ENCODE measurements around the gene ATG101. TPM values are rescaled to one million over a fixed set of nuclear protein-coding genes. Genes with fewer than 3 reads are reported as not detected.

ATG101 gene
- total and polyA plus RNA-seq, 5 donors from 2014 or later, result 30.1 to 38.2 (median 33.5) TPM

DNA sequence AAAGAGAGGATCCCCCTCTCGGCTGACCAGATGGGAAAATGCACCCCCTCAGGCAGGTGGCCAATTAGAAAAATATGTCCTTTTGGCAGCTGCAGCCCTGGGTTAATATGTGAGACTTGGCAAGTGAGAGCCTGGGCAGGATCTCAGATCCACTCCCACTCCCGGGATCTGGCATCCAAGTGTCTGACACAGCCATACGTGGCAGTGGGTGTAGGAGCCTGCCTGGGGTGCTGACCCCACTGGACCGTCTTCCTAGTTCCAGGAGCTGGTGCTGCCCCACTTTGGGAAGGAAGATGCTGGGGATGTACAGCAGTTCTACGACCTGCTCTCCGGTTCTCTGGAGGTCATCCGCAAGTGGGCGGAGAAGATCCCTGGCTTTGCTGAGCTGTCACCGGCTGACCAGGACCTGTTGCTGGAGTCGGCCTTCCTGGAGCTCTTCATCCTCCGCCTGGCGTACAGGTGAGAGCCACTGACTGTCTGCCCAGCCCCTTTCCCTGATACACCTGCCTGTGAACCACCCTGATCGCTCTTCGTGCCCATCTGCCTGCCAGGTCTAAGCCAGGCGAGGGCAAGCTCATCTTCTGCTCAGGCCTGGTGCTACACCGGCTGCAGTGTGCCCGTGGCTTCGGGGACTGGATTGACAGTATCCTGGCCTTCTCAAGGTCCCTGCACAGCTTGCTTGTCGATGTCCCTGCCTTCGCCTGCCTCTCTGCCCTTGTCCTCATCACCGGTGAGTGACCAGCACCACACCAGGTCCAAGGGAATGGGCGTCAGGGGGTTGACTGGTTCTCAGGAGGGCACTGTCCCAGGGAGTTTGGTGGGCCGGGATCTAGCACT is 12.8 kb upstream of the ATG101 start:
- H3K4me1 ChIP-seq (ENCODE audit: control insufficient read depth, insufficient read depth, low read length, poor library complexity, severe bottlenecking), result peaks cover 9% of the 10 kb centered on the region
- Mint-ChIP-seq H3K9me3 (no peaks in the 10 kb centered on the region), H3K4me3 (peak overlapping the region in 1 of 4 donors; percentile 44), H3K36me3 (no peaks in the 10 kb centered on the region), H3K4me1 (peaks cover 0 to 12% (median 6%) of the 10 kb centered on the region in 4 donors), H3K27ac (peak overlapping the region; percentile 20 to 73 (median 26)), H3K27me3 (no peaks in the 10 kb centered on the region)
- DNase-seq, result no peak
- H3K27me3 ChIP-seq (ENCODE audit: control insufficient read depth, insufficient read depth, low read length), result no peaks in the 10 kb centered on the region
- no peak overlapping the region for H3K4me3 ChIP-seq (ENCODE audit: low read depth, low read length)
- H3K27ac ChIP-seq (ENCODE audit: insufficient read depth, low read length, poor library complexity, severe bottlenecking), result no peak overlapping the region
- H3K9me3 ChIP-seq (ENCODE audit: control insufficient read depth in 2 of 2, low read length in 2 of 2), result no peaks in the 10 kb centered on the region
- ATAC-seq (ENCODE audit: low read depth in 2 of 2), result no peak
- H3K36me3 ChIP-seq (ENCODE audit: control insufficient read depth, insufficient read depth, low read length), result no peaks in the 10 kb centered on the region

- peak overlapping the region in 1 of 3 donors; percentile 26 for H3K27ac Mint-ChIP-seq
- Histone ChIP-seq H3K4me3 (ENCODE audit: low read depth, low read length) (no peak overlapping the region), H3K27me3 (ENCODE audit: control insufficient read depth, insufficient read depth, low read length) (no peaks in the 10 kb centered on the region), H3K4me1 (ENCODE audit: control insufficient read depth, insufficient read depth, low read length, poor library complexity, severe bottlenecking) (no peaks in the 10 kb centered on the region), H3K27ac (ENCODE audit: insufficient read depth, low read length, poor library complexity, severe bottlenecking) (no peak overlapping the region), H3K9me3 (ENCODE audit: control insufficient read depth in 2 of 2, low read length in 2 of 2) (no peaks in the 10 kb centered on the region), H3K36me3 (ENCODE audit: control insufficient read depth, insufficient read depth, low read length) (no peaks in the 10 kb centered on the region)
- DNase-seq (no peak), ATAC-seq (ENCODE audit: low read depth in 2 of 2) (no peak)
- H3K27me3 Mint-ChIP-seq, result no peaks in the 10 kb centered on the region
- no peaks in the 10 kb centered on the region for H3K36me3 Mint-ChIP-seq
- peak overlapping the region in 1 of 4 donors; percentile 32 for H3K4me3 Mint-ChIP-seq
- peaks cover 0 to 3% (median 1%) of the 10 kb centered on the region in 4 donors for H3K4me1 Mint-ChIP-seq
- H3K9me3 Mint-ChIP-seq, result no peaks in the 10 kb centered on the region
These were observed 11.9 kb upstream of the ATG101 start for GRCh38 chr12:52057638-52058576.

- Histone ChIP-seq H3K27ac (ENCODE audit: insufficient read depth, low read length, poor library complexity, severe bottlenecking) (no peak overlapping the region), H3K36me3 (ENCODE audit: control insufficient read depth, insufficient read depth, low read length) (no peaks in the 10 kb centered on the region), H3K9me3 (ENCODE audit: control insufficient read depth in 2 of 2, low read length in 2 of 2) (no peaks in the 10 kb centered on the region), H3K27me3 (ENCODE audit: control insufficient read depth, insufficient read depth, low read length) (no peaks in the 10 kb centered on the region), H3K4me3 (ENCODE audit: low read depth, low read length) (no peak overlapping the region), H3K4me1 (ENCODE audit: control insufficient read depth, insufficient read depth, low read length, poor library complexity, severe bottlenecking) (no peaks in the 10 kb centered on the region)
- H3K27ac Mint-ChIP-seq, result no peak overlapping the region
- H3K36me3 Mint-ChIP-seq, result no peaks in the 10 kb centered on the region
- H3K27me3 Mint-ChIP-seq, result no peaks in the 10 kb centered on the region
- ATAC-seq (ENCODE audit: low read depth in 2 of 2) (no peak), DNase-seq (no peak)
- no peaks in the 10 kb centered on the region for H3K9me3 Mint-ChIP-seq
- H3K4me3 Mint-ChIP-seq, result no peak overlapping the region
- peaks cover 0 to 4% (median 0%) of the 10 kb centered on the region in 4 donors for H3K4me1 Mint-ChIP-seq
These were observed 11.0 kb upstream of the ATG101 start for GRCh38 chr12:52058631-52059361.

- Mint-ChIP-seq H3K4me3 (no peak overlapping the region), H3K9me3 (no peaks in the 10 kb centered on the region), H3K4me1 (peaks cover 0 to 4% (median 0%) of the 10 kb centered on the region in 4 donors), H3K27me3 (peaks cover under 1% of the 10 kb centered on the region), H3K36me3 (no peaks in the 10 kb centered on the region), H3K27ac (peak overlapping the region in 1 of 3 donors; percentile 31)
- ATAC-seq (ENCODE audit: low read depth in 2 of 2) (no peak), DNase-seq (no peak)
- H3K4me1 ChIP-seq (ENCODE audit: control insufficient read depth, insufficient read depth, low read length, poor library complexity, severe bottlenecking), result no peaks in the 10 kb centered on the region
- no peaks in the 10 kb centered on the region for H3K27me3 ChIP-seq (ENCODE audit: control insufficient read depth, insufficient read depth, low read length)
- H3K27ac ChIP-seq (ENCODE audit: insufficient read depth, low read length, poor library complexity, severe bottlenecking), result no peak overlapping the region
- no peak overlapping the region for H3K4me3 ChIP-seq (ENCODE audit: low read depth, low read length)
- H3K9me3 ChIP-seq (ENCODE audit: control insufficient read depth in 2 of 2, low read length in 2 of 2), result no peaks in the 10 kb centered on the region
- H3K36me3 ChIP-seq (ENCODE audit: control insufficient read depth, insufficient read depth, low read length), result no peaks in the 10 kb centered on the region
These were observed 9.9 kb upstream of the ATG101 start for GRCh38 chr12:52059582-52060497.

DNA sequence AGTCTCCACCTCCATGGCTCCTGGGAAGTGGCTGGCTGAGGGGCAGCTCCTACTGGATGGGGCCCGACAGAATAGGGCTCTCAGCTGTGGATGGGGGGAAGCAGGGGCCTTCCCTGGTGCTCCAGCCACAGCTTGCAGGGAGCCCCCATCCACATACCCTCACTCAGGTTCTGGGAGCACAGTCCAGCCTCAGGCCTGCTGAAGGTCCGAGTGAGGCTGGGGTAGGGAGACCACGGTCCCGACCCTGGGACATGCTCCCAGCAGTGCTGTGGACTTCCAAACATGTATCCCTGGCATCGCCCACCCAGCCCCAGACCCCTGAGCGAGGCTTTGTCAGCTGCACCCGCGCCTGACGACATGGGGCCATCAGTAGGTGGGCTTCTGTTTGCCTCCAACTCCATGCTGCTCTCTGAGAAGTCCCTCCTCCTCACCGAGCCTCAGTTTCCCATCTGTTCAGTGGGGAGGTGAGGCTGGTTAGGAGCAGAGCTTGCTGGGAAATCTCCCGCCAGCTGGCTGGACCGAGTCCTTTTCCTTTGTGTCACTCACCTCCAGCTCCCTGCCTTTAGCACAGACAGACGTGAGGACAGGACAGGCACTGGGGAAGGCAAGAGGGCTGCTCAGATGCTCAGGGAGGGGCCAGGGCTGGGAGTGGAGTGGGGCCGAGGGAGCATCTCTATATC is 9.1 kb upstream of the ATG101 start:
- ATAC-seq (ENCODE audit: low read depth in 2 of 2) (no peak), DNase-seq (no peak)
- Mint-ChIP-seq H3K27ac (no peak overlapping the region), H3K4me1 (peaks cover 0 to 4% (median 0%) of the 10 kb centered on the region in 4 donors), H3K36me3 (no peaks in the 10 kb centered on the region), H3K27me3 (peaks cover 8% of the 10 kb centered on the region), H3K4me3 (no peak overlapping the region), H3K9me3 (no peaks in the 10 kb centered on the region)
- Histone ChIP-seq H3K27ac (ENCODE audit: insufficient read depth, low read length, poor library complexity, severe bottlenecking) (no peak overlapping the region), H3K4me3 (ENCODE audit: low read depth, low read length) (no peak overlapping the region), H3K4me1 (ENCODE audit: control insufficient read depth, insufficient read depth, low read length, poor library complexity, severe bottlenecking) (no peaks in the 10 kb centered on the region), H3K36me3 (ENCODE audit: control insufficient read depth, insufficient read depth, low read length) (no peaks in the 10 kb centered on the region), H3K27me3 (ENCODE audit: control insufficient read depth, insufficient read depth, low read length) (no peaks in the 10 kb centered on the region), H3K9me3 (ENCODE audit: control insufficient read depth in 2 of 2, low read length in 2 of 2) (no peaks in the 10 kb centered on the region)

DNA sequence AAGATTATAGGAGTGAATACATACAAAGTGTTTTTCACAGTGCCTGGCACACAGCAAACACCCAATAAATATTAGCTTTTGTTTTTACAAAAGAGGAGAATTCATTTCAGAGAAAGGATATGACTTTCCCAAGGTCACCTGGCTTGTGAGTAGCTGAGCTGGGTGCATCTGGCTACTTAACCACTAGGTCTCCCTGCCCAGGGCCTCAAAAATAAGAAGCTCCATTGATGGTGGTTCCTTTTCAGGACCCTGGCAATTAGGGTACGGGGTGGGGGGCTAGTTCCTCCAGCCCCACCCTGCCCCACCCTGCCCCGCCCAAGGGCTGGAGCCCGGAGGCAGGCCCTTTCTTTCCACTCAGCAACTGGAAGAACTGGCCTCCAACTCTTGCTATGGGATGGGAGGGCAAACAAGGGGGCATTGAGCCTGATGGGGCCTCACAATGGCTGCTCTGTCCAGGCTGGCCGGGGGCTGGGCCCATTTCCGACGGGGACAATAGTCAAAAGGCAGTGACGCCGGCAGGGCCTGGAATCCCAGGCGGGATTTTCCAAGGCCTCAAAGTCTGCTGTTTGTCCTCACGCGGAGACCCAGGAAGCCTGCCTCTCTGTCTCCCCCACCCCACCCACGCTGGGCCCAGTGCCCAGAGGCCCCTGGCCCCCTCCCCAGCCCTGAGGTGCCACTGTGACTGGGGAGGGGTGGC is 8.2 kb upstream of the ATG101 start:
- H3K4me1 Mint-ChIP-seq, result peaks cover 0 to 7% (median 0%) of the 10 kb centered on the region in 4 donors
- peak overlapping the region in 1 of 3 donors; percentile 38 for H3K27ac Mint-ChIP-seq
- Histone ChIP-seq H3K9me3 (ENCODE audit: control insufficient read depth in 2 of 2, low read length in 2 of 2) (no peaks in the 10 kb centered on the region), H3K36me3 (ENCODE audit: control insufficient read depth, insufficient read depth, low read length) (no peaks in the 10 kb centered on the region), H3K4me1 (ENCODE audit: control insufficient read depth, insufficient read depth, low read length, poor library complexity, severe bottlenecking) (no peaks in the 10 kb centered on the region), H3K27ac (ENCODE audit: insufficient read depth, low read length, poor library complexity, severe bottlenecking) (no peak overlapping the region), H3K4me3 (ENCODE audit: low read depth, low read length) (no peak overlapping the region), H3K27me3 (ENCODE audit: control insufficient read depth, insufficient read depth, low read length) (no peaks in the 10 kb centered on the region)
- DNase-seq (no peak), ATAC-seq (ENCODE audit: low read depth in 2 of 2) (no peak)
- no peak overlapping the region for H3K4me3 Mint-ChIP-seq
- H3K36me3 Mint-ChIP-seq, result no peaks in the 10 kb centered on the region
- peaks cover 10% of the 10 kb centered on the region for H3K27me3 Mint-ChIP-seq
- no peaks in the 10 kb centered on the region for H3K9me3 Mint-ChIP-seq
